Right lobe of liver (tissue), 6 donors: ENCODE results near the gene SNED1. TPM values are rescaled to one million over a fixed set of nuclear protein-coding genes. Genes with fewer than 3 reads are reported as not detected.

Experiments
- ATAC-seq, 4 donors: fragments of 200-7000 bp; cut with Tn5 transposase; one replicate each; pipeline ENCODE4 v1.9.1; 2020; ENCODE audit warnings: mild to moderate bottlenecking in 4 of 4, moderate library complexity in 4 of 4
- DNase-seq, 3 donors: peaks; one replicate each; pipeline ENCODE4 v3.0.0-alpha.2; 2020
- H3K27ac ChIP-seq, 3 donors: fragments of 200-600 bp; one replicate each; pipeline ENCODE4 v1.8.0; 2022
- H3K27me3 ChIP-seq, 2 donors: fragments of 200-600 bp; one replicate each; pipeline ENCODE4 v1.8.0; 2022
- H3K36me3 ChIP-seq, 4 donors: fragments of 200-600 bp; sonication (generic) in 1 of 4; one replicate each; pipeline versions ENCODE4 v1.5.1 to v1.8.0; 2017 to 2022; ENCODE audit warnings: control low read depth in 1 of 4
- H3K4me1 ChIP-seq, 4 donors: fragments of 200-600 bp; sonication (generic) in 1 of 4; one replicate each; pipeline versions ENCODE4 v1.5.1 to v1.8.0; 2017 to 2022; ENCODE audit warnings: control low read depth in 1 of 4
- H3K4me3 ChIP-seq, 3 donors: fragments of 200-600 bp; one replicate each; pipeline ENCODE4 v1.8.0; 2022
- H3K9me3 ChIP-seq, 4 donors: fragments of 200-600 bp; sonication (generic) in 1 of 4; one replicate each; pipeline versions ENCODE4 v1.5.1 to v1.8.0; 2017 to 2022; ENCODE audit warnings: control low read depth in 1 of 4
- POLR2A ChIP-seq: fragments of 450-650 bp; IDR thresholded peaks from one replicate; pipeline ENCODE4 v1.6.1; 2017; ENCODE audit warnings: antibody characterized with exemption, mild to moderate bottlenecking
- WGBS: methylation state at CpG from one replicate; pipeline ENCODE4 v1.1.6; 2018; ENCODE audit warnings: low coverage, low lambda C conversion rate; ENCODE audit not compliant: insufficient coverage; ENCODE audit errors: missing lambda C conversion rate; 5-methylcytosine and 5-hydroxymethylcytosine counted together
- intact Hi-C, 2 donors: fragments of 100-400 bp; cut with DNase I; formaldehyde crosslinking; loops; one replicate each; pipeline versions ENCODE4 v1.11.2 to v1.14.1; 2022
- total RNA-seq, 6 experiments: library from RNA; depleted of rRNA in 2 of 6; stranded (reverse); fragments of >200 nt in 2 of 6; fragmentation: NEBNext Ultra II Directional in 3 of 6; extraction: Animal tissue kit (Norgen Biotek cat#: 25700) in 3 of 6; gene quantifications; one replicate each; pipeline versions ENCODE4 v1.1.0 to v1.2.4, GENCODE V29; 2016 to 2023
- TF ChIP-seq, protein P1 (sequence below), 4 donors: fragments of 200-600 bp in 3 of 4; fragments of 450-650 bp in 1 of 4; IDR thresholded peaks; one replicate each; pipeline versions ENCODE4 v1.5.1 to v1.8.0; 2016 to 2022; ENCODE audit warnings: antibody characterized with exemption in 4 of 4, mild to moderate bottlenecking in 2 of 4
- donor health status: DM: no; HTN: yes; CAD: no.
- donor health status: DM: no; HTN: no; CAD: no.
- donor health status: DM: no; HTN: no; CAD: no.
- donor health status: DM: no; HTN: yes; CAD: no.
- donor health status: DM: no; HTN: yes; CAD: no.

Gene SNED1
- total RNA-seq, 6 experiments from 2014 or later: 7.4 to 27.8 (median 13.2) TPM

DNA sequence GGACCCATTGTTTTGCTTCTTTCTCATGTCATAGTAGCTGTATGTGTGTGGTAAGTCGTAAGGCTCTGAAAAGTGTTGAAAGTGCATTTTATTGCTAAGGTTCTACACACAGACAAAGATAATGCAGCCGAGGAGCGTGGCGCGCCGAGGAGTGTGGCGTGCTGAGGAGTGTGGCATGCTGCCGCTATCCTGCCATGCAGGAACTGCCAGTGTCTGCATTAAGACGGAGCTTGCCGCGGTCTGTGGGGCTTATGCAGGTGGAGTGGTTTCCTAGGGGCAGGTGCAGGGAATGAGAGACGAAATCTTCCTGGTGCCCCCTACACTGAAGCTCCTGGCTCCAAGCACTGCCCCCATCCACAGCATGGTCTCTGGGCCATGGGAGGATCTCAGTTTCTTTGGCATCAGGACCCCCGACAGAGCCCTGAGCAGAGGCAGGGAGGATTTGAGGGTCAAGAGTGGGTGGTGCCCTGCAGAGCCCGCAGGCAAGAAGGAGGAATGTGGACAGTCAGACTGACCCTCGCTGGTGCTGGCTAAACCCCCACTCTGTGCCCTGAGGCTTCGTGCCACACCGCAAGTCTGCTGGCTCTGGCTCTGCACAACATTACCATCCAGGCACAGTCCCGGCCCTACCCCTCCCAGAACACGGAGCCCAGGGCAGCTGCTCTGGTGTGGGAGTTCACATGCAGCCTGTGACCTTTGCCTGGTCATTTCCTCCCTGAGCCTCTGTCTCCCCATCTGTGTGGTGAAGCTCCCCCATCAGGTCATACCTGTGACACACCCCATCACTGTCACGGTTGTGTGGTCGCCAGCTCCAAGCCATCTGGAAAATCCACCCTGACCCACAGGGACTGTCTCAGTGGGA lies 3.2 kb downstream of the SNED1 start:
- no peaks in the 10 kb centered on the region for H3K27me3 ChIP-seq
- WGBS: 42% methylated on average over 2 of the region's 21 CpGs
- no peak overlapping the region for H3K4me3 ChIP-seq
- peaks cover 0 to 3% (median 0%) of the 10 kb centered on the region in 4 donors for H3K9me3 ChIP-seq
- H3K27ac ChIP-seq: no peak overlapping the region
- no peaks in the 10 kb centered on the region for H3K36me3 ChIP-seq
- peak in 2 of 3 donors; percentile 55 to 56 for DNase-seq
- peak in 3 of 4 donors; percentile 2 to 17 (median 4) for ATAC-seq
- TF ChIP-seq, protein P1, sequence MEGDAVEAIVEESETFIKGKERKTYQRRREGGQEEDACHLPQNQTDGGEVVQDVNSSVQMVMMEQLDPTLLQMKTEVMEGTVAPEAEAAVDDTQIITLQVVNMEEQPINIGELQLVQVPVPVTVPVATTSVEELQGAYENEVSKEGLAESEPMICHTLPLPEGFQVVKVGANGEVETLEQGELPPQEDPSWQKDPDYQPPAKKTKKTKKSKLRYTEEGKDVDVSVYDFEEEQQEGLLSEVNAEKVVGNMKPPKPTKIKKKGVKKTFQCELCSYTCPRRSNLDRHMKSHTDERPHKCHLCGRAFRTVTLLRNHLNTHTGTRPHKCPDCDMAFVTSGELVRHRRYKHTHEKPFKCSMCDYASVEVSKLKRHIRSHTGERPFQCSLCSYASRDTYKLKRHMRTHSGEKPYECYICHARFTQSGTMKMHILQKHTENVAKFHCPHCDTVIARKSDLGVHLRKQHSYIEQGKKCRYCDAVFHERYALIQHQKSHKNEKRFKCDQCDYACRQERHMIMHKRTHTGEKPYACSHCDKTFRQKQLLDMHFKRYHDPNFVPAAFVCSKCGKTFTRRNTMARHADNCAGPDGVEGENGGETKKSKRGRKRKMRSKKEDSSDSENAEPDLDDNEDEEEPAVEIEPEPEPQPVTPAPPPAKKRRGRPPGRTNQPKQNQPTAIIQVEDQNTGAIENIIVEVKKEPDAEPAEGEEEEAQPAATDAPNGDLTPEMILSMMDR (IDR thresholded peaks at IDR 0.05): no peak
- TF ChIP-seq POLR2A: no peak
- intact Hi-C loops: no loop called here
- peaks cover 0 to 42% (median 17%) of the 10 kb centered on the region in 4 donors for H3K4me1 ChIP-seq

DNA sequence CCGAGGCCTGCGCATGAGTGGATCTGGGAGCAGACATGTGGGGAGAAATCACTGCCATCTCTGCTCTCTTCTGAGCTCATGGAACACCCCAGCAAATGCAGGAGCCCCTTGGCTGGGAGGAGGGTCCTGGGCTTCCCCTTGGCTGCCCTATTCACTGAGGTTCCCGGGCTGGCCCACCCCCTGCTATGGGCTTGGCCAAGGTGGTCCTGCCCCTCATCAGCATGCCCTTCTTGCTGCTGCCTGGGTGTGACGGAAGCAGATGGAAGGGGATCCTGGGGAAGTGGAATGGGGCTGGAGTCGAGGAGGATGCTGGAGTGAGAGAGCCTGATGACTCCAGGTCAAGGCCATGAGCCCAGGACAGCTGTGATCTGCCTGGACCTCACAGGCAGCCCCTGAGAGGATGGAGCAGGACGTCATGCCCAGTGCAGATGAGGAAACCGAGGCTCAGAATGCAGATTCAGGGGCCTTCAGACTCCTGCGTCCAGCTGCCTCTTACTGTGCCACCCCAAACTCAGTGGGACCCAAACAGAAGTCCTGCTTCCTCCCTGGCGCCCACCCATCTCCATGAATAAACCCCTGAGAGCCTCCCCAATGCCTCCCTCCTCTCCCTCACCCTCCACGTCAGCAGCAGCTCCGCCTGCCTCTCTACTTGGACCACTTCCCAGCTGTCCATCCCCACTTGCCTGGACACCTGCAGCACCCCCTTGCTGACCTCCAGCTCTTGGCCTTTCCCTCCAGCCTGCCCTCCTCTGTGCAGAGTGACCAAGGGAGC lies 4.0 kb downstream of the SNED1 start:
- no peaks in the 10 kb centered on the region for H3K36me3 ChIP-seq
- no peak overlapping the region for H3K27ac ChIP-seq
- TF ChIP-seq POLR2A: no peak
- TF ChIP-seq, protein P1 (IDR thresholded peaks at IDR 0.05): no peak
- no peak for DNase-seq
- peaks cover 0 to 3% (median 0%) of the 10 kb centered on the region in 4 donors for H3K9me3 ChIP-seq
- WGBS: 50% methylated on average over 3 of the region's 11 CpGs
- H3K27me3 ChIP-seq: no peaks in the 10 kb centered on the region
- no peak for ATAC-seq
- peaks cover 0 to 34% (median 13%) of the 10 kb centered on the region in 4 donors for H3K4me1 ChIP-seq
- no peak overlapping the region for H3K4me3 ChIP-seq
- intact Hi-C loops: no loop called here

DNA sequence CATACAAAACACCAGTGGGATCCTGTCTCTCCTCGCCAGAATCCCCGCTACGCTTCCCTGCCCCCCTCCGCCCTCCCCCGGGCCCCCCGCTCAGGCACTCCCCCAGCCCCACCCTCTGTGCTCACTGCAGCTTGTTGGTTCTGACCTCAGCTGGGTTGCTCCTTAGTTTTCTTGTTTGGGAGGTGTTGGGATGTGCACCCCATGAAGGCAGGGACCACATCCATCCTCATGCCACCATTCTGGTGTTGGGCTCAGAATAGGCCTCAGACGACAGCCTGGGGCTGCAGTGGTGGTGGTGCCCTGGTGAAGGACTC lies 4.6 kb downstream of the SNED1 start:
- no peak for ATAC-seq

DNA sequence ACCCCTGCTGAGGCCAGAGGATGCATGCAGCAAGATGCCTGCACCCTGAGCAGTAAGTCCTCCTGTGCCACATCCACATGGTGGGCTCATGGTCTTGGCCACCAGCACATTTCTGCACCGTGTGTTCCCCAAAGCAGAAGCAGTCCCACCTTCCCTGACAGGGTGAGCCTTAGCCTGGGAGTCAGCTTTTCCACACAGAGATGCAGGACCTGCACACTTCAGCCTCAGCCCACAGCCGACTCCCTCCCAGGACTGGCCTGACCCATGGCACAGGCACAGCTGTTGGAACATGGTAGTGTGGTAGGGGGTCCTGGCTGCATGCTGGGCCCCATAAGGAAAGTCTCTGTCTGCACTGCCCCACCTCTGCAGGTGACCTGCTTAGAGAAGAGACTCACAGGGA lies 5.0 kb downstream of the SNED1 start:
- Histone ChIP-seq H3K27ac (no peak overlapping the region), H3K4me3 (no peak overlapping the region), H3K9me3 (peaks cover 0 to 3% (median 0%) of the 10 kb centered on the region in 4 donors), H3K4me1 (peaks cover 0 to 26% (median 9%) of the 10 kb centered on the region in 4 donors), H3K27me3 (no peaks in the 10 kb centered on the region), H3K36me3 (no peaks in the 10 kb centered on the region)
- no peak for ATAC-seq
- TF ChIP-seq, protein P1 (IDR thresholded peaks at IDR 0.05): no peak
- TF ChIP-seq POLR2A: no peak
- no CpG with 5 or more reads among the region's 2 CpGs for WGBS
- no peak for DNase-seq
- intact Hi-C loops: no loop called here

More for the DNA sequence above, 4.6 kb downstream of the SNED1 start:
- Histone ChIP-seq H3K27me3 (no peaks in the 10 kb centered on the region), H3K36me3 (no peaks in the 10 kb centered on the region), H3K4me1 (peaks cover 0 to 28% (median 10%) of the 10 kb centered on the region in 4 donors), H3K27ac (no peak overlapping the region), H3K4me3 (no peak overlapping the region), H3K9me3 (peaks cover 0 to 3% (median 0%) of the 10 kb centered on the region in 4 donors)
- no peak for TF ChIP-seq POLR2A
- TF ChIP-seq, protein P1 (IDR thresholded peaks at IDR 0.05): no peak
- no peak for DNase-seq
- intact Hi-C loops: no loop called here
- 100% methylated on average over 6 of the region's 7 CpGs for WGBS
